ENCODE data around the gene IRF2. TPM values are rescaled to one million over a fixed set of nuclear protein-coding genes. Genes with fewer than 3 reads are reported as not detected.

Gene IRF2
- polyA plus RNA-seq, 1 donor (not counting 4 experiments of a cell fraction or from before 2014, with no cell fraction given) = 23.8 TPM

- Histone ChIP-seq H3K9ac (ENCODE audit: control insufficient read depth, extremely low read depth, insufficient read depth, low read length) (no peak overlapping the region), H3K9me1 (ENCODE audit: control insufficient read depth, extremely low read depth, insufficient read depth, low read length) (no peaks in the 10 kb centered on the region), H3K36me3 (ENCODE audit: control insufficient read depth in 2 of 2, extremely low read depth in 1 of 2, insufficient read depth in 2 of 2, low read length in 2 of 2) (peaks cover 7 to 10% of the 10 kb centered on the region in 2 experiments), H3K79me2 (ENCODE audit: control insufficient read depth, insufficient read depth, low read length) (no peaks in the 10 kb centered on the region), H2AFZ (ENCODE audit: control insufficient read depth, low read length) (no peak overlapping the region), H3K27me3 (ENCODE audit: control insufficient read depth, extremely low read depth, insufficient read depth, low read length) (no peaks in the 10 kb centered on the region), H3K4me1 (ENCODE audit: control insufficient read depth, extremely low read depth, insufficient read depth, low read length) (peaks cover 23% of the 10 kb centered on the region), H3K4me2 (ENCODE audit: control insufficient read depth, extremely low read depth, insufficient read depth, low read depth, low read length) (no peak overlapping the region), H3K4me3 (ENCODE audit: control insufficient read depth in 2 of 3, extremely low read depth in 1 of 3, insufficient read depth in 2 of 3, low read depth in 1 of 3, low read length in 3 of 3) (no peak overlapping the region), H3K27ac (ENCODE audit: control insufficient read depth, insufficient read depth, low read length) (no peak overlapping the region), H4K20me1 (ENCODE audit: control insufficient read depth, extremely low read depth, insufficient read depth, low read length) (no peaks in the 10 kb centered on the region), H3K9me3 (ENCODE audit: control insufficient read depth, low read depth, low read length) (no peaks in the 10 kb centered on the region)
- no peak for FAIRE-seq
- DNase-seq (ENCODE audit: low read depth, low spot score) = no peak
- no peak for TF ChIP-seq EZH2 (IDR thresholded peaks at IDR 0.05; ENCODE audit: low read length)
- TF ChIP-seq CTCF (optimal IDR thresholded peaks at IDR 0.05 in 1 of 3, IDR thresholded peaks at IDR 0.05 in 1 of 3, conservative IDR thresholded peaks at IDR 0.05 in 1 of 3; ENCODE audit: extremely low read depth in 1 of 3, insufficient read depth in 2 of 3, low read length in 3 of 3) = no peak
- dilution Hi-C loops (cut with MboI; ENCODE audit: extremely low pct_ligation_motif_present, low sequenced_read_pairs) = no loop called here
These were observed 75.4 kb downstream of the IRF2 start for GRCh38 chr4:184398741-184399511.

- no peak overlapping the region for H3K4me3 ChIP-seq (ENCODE audit: control insufficient read depth in 2 of 3, extremely low read depth in 1 of 3, insufficient read depth in 2 of 3, low read depth in 1 of 3, low read length in 3 of 3)
- H3K79me2 ChIP-seq (ENCODE audit: control insufficient read depth, insufficient read depth, low read length) = no peaks in the 10 kb centered on the region
- H2AFZ ChIP-seq (ENCODE audit: control insufficient read depth, low read length) = no peak overlapping the region
- H3K27me3 ChIP-seq (ENCODE audit: control insufficient read depth, extremely low read depth, insufficient read depth, low read length) = no peaks in the 10 kb centered on the region
- dilution Hi-C loops (cut with MboI; ENCODE audit: extremely low pct_ligation_motif_present, low sequenced_read_pairs) = no loop called here
- no peak overlapping the region for H3K4me2 ChIP-seq (ENCODE audit: control insufficient read depth, extremely low read depth, insufficient read depth, low read depth, low read length)
- H3K36me3 ChIP-seq (ENCODE audit: control insufficient read depth in 2 of 2, extremely low read depth in 1 of 2, insufficient read depth in 2 of 2, low read length in 2 of 2) = peaks cover 4 to 14% of the 10 kb centered on the region in 2 experiments
- FAIRE-seq (no peak), DNase-seq (ENCODE audit: low read depth, low spot score) (no peak)
- no peak overlapping the region for H3K9ac ChIP-seq (ENCODE audit: control insufficient read depth, extremely low read depth, insufficient read depth, low read length)
- no peaks in the 10 kb centered on the region for H3K9me1 ChIP-seq (ENCODE audit: control insufficient read depth, extremely low read depth, insufficient read depth, low read length)
- H3K9me3 ChIP-seq (ENCODE audit: control insufficient read depth, low read depth, low read length) = no peaks in the 10 kb centered on the region
- H3K4me1 ChIP-seq (ENCODE audit: control insufficient read depth, extremely low read depth, insufficient read depth, low read length) = peaks cover 16% of the 10 kb centered on the region
- H3K27ac ChIP-seq (ENCODE audit: control insufficient read depth, insufficient read depth, low read length) = no peak overlapping the region
- no peaks in the 10 kb centered on the region for H4K20me1 ChIP-seq (ENCODE audit: control insufficient read depth, extremely low read depth, insufficient read depth, low read length)
- TF ChIP-seq CTCF (optimal IDR thresholded peaks at IDR 0.05 in 1 of 3, IDR thresholded peaks at IDR 0.05 in 1 of 3, conservative IDR thresholded peaks at IDR 0.05 in 1 of 3; ENCODE audit: extremely low read depth in 1 of 3, insufficient read depth in 2 of 3, low read length in 3 of 3) = no peak
- no peak for TF ChIP-seq EZH2 (IDR thresholded peaks at IDR 0.05; ENCODE audit: low read length)
These were observed 76.7 kb downstream of the IRF2 start for GRCh38 chr4:184397516-184398163.
